ENCODE results near the gene LIN52. TPM values are rescaled to one million over a fixed set of nuclear protein-coding genes. Genes with fewer than 3 reads are reported as not detected.

Gene LIN52
- polyA plus RNA-seq, 3 donors: 2.3 to 16.3 (median 7.8) TPM

DNA sequence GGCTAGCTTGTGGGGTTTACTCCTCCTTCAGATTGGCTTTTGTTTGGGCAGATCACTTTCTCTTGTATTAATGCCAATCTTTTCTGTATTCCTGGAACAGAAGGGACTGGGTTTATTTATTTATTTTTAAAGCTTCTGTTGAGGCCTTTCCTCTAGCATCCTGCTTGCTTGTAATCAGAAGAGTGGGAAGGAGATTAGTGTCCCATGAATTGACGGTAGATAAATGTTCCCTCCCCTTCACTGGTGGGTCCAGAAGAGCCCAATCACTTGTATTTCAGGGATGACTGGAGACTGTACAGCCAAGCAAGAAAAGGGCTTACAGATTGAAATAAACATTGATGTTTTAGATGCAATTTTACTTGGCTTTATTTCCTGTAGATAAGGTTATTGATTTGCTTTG lies 71.0 kb downstream of the LIN52 start:
- 49 to 90% (median 86%) methylated on average over 1 of the region's 1 CpG for WGBS, 3 donors
- no peak overlapping the region for H3K27ac ChIP-seq (ENCODE audit: low read depth, low read length)

DNA sequence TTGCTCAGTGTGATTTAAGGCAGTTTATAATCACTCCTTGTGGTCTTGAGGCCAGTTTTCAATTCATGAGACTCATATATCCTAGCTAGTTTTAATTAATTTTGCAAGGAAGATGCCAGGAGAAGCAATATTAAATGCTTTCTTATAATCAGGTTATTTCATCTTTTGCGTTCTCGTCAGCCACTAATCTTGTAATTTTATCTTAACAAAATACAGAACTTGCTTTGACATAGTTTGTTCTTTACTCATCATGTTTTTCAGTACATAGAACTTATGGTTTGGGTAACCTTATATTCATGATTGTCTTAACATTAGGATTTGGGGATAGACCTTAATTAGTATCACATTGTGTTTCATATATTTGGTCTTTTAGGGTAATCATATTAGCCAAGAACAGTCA lies 76.0 kb downstream of the LIN52 start:
- H3K27ac ChIP-seq (ENCODE audit: low read depth, low read length): no peak overlapping the region
- 64 to 98% (median 96%) methylated on average over 2 of the region's 2 CpGs for WGBS, 3 donors

DNA sequence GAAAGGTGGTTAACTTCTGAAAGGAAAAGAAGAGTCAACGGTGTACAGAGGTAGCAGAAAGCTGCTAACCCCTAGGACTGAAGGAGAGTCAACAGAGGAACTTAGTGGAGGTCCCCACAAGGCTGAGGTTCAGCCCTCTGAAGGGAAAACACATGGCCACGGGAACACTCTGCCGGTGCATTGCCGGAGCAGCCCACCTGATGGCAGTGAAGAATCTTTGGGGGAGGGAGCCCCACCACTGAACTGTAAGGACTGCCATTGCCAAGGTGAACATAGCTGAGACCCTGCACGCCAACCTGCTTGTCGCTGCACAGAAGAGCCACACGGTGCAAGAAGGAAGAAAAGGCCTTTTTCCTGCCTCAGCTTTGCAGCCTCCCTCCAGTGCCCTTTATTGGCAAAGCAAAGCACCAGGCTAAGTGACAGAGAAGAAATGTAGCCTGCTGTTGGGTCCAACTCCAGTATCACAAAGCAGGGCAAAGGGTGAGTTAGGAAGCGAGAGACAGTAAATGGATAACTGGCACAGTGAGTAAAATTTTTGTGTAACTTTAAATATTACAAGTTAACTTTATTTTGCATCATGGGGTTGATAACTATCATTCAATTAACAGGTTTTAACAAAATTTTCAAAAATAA lies 76.9 kb downstream of the LIN52 start:
- no peak overlapping the region for H3K27ac ChIP-seq (ENCODE audit: low read depth, low read length)
- 79 to 92% (median 88%) methylated on average over 8 of the region's 8 CpGs for WGBS, 3 donors

DNA sequence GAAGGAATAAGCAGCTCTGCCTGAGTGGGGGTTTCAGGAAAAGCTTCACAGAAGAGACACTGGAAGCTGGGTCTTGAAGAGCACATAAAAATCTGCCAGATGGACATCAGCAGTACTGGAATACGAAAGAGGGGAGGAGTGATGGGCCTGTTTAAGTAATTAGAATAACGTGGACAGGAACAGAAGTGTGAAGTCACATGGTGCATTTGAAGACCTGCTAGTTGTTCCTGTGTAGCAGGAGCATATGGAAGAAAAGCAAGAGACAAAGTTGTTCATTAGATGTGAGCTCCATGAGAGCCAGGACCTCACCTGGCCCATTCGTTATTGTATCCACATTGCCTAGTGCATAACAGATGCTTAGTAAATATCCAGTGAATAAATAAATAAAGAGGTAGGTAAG lies 85.2 kb downstream of the LIN52 start:
- no peak overlapping the region for H3K27ac ChIP-seq (ENCODE audit: low read depth, low read length)
- WGBS, 3 donors: 68 to 74% (median 71%) methylated on average over 3 of the region's 3 CpGs

DNA sequence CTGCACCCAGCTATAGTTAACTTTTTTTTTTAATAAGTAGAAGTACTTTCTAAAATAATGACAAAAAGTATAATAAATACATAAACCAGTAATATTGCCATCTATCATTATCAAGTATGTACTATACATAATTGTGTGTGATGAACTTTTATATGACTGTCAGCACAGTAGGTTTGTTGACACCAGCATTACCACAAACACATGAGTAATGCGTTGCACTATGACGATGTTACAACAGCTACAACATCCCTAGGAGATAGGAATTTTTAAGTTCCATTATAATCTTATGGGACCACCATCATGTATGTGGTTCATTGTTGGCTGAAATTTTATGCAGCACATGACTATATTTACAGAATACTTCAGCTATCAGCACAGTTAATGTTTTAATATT lies 91.6 kb downstream of the LIN52 start:
- no peak overlapping the region for H3K27ac ChIP-seq (ENCODE audit: low read depth, low read length)
- WGBS, 3 donors: 69 to 95% (median 79%) methylated on average over 2 of the region's 2 CpGs

DNA sequence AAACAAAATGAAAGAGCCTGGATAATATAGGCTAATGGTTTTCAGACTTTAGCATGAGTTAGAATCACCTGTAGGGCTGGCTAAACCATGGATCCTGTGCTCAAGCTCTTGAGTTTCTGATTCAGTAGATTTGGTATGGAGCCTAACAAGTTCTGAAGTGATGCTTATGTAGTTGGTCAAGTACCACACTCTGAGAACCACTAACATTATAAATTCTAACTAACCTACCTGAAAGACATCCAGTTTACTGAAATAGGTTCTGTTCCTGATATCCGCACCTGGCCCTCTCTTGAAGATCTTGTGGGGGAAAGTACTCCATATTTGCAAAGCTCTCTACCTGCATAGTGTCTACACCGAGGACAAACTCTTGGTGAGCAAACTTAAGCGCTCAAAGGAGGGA lies 95.1 kb downstream of the LIN52 start:
- 78 to 97% (median 78%) methylated on average over 3 of the region's 3 CpGs for WGBS, 3 donors
- H3K27ac ChIP-seq (ENCODE audit: low read depth, low read length): no peak overlapping the region

DNA sequence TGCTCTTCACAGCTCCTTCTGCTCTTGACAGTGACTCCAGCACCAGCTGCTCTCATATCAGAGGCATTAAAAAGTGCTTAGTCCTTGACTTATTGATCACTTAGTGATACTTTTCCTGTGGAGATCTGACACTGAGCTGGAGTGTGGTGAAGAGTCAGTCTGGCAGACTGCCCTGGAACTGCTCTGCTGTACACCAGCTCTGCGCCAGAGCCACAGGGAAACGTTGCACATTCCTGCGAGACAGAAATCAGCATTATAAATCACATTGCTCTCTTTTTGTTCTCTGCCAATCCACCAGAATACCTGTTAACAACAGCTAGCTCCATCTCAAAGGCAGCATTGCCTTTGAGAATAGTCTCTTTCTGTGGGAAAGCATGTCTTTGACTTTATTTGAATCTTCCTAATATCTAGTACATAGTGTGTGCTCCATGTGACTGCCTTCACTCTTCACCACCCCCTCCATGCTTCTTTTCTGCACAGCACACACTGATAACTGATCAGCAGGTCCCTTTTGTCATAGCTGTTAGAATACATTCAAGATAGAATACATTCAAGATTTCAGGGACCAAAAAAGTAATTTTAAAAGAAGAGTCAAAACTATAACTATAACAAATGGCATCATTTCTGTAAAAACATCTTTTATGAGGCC lies 106.3 kb downstream of the LIN52 start:
- no peak overlapping the region for H3K27ac ChIP-seq (ENCODE audit: low read depth, low read length)
- 60 to 77% (median 70%) methylated on average over 3 of the region's 3 CpGs for WGBS, 3 donors

DNA sequence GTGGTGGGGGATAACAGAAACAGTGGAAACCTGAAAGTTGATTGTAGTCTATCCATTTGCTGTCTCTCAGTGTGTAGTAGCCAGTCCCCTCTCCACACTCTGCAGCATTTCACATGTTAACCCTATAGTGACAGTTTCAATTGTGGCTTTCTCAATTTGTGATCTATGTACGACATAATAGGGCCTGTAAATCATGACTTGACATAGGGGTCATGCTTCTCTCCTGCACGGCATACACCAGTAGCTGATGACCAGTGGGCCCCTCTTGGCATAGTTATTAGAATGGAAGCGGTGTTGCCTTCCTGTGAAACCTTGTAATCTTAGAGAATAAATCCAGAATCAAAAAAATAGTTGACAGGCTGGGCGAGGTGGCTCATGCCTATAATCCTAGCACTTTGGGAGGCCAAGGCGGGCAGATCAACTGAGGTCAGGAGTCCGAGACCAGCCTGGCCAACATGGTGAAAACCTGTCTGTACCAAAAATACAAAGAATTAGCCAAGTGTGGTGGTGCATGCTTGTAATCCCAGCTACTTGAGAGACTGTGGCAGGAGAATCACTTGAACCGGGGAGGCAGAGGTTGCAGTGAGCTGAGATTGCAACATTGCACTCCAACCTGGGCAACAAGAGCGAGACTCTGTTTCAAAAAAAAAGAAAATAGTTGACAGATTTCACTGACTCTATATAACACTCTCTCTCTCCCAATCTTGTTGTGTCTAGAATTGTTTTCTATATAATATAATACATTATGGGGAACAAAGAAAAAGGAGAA lies 109.9 kb downstream of the LIN52 start:
- no peak overlapping the region for H3K27ac ChIP-seq (ENCODE audit: low read depth, low read length)
- WGBS, 3 donors: 87 to 94% (median 91%) methylated on average over 8 of the region's 8 CpGs

DNA sequence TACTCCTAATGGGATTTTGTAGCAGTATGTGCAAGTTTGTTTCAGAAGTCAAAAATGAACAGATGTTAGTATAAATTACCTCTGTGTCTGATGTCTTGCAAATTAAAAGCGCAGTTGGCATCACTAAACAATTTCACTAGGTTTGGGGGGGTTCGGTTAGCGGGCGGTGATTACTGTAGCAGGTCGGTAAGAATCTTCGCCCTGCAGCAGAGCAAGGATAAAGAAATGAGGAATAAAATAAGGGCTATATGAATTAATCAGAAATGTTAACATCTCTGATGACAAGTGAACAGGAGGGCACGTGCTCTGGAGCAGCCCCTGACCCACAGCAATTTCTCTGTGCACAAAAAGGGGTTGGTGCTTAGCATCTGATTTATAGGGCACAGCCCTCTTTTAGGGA lies 110.9 kb downstream of the LIN52 start:
- no peak overlapping the region for H3K27ac ChIP-seq (ENCODE audit: low read depth, low read length)
- 94 to 98% (median 96%) methylated on average over 7 of the region's 7 CpGs for WGBS, 3 donors

DNA sequence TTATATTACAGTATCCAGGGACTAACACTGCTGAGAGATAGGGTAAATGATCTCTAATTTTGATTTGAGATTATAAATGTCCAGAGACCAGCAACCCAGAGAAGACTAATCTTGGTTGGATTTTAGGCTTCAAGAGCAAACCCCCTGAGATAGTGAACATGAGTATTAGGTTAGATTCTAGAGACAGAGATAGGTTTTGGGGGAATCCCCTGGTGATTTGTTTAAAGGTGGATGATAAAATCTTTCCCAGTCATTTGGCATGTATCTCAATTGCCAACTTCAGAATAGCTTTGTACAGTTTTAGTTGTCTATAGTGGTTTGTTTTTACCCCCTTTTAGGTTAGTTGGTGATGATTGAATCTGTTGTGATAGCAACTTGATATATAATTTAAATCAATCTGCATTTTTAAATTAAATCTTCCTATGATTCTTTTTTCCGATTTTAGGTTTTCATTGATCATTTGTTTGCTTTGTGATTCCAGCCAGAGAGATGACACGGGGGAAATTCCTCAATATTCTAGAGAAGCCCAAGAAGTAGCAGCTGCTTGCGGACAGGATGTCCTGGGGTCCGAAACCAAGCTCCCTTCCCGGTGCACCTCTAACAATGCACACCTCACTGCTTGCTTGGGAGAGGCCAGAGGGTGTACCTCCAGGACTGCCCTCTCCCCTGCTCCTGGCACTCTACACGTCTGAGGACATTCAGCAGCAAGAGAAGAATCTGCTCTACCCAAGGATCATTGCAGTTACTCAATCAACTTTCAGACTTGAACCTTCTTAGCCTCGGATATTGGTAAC lies 113.9 kb downstream of the LIN52 start:
- no peak overlapping the region for H3K27ac ChIP-seq (ENCODE audit: low read depth, low read length)
- WGBS, 3 donors: 87 to 94% (median 94%) methylated on average over 7 of the region's 7 CpGs

DNA sequence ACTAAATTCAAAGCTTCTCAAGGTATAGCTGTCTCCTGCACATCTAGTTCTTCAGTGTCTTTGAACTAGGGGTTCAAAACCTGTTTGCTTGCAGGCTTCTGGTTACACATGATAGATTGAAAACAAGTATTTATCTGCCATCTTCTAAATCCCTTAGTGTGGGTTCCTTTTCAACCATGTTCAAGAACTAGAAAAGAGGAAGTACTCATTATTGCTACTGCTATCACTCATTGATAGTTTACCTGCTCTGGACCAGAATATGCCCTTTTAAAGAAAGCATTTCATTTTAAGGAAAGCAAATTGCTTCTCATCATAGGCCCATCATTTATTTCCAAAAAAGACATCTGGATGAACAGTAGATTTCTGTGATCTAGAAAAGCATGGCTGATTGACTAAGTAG lies 117.4 kb downstream of the LIN52 start:
- H3K27ac ChIP-seq (ENCODE audit: low read depth, low read length): no peak overlapping the region

DNA sequence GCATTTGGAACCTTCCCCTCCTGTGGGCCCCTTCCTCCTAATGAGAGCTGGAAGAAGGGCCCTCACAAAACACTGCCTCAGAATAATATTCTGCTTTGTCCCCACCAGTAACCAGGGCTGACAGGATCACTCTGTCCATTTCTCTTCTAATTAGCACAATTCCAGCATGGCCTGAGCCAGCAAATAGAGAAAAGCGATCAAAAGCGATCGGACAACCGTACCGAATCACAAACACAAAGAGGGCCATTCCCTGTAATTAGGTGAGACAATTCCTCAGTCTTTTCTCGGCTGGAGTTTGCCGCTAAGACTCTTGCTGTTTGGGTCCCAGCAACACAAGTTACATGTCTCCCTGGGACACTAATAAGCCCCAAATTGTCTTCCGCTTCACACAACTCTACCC lies 118.9 kb downstream of the LIN52 start:
- H3K27ac ChIP-seq (ENCODE audit: low read depth, low read length): no peak overlapping the region
- 95 to 97% (median 96%) methylated on average over 8 of the region's 8 CpGs for WGBS, 3 donors

DNA sequence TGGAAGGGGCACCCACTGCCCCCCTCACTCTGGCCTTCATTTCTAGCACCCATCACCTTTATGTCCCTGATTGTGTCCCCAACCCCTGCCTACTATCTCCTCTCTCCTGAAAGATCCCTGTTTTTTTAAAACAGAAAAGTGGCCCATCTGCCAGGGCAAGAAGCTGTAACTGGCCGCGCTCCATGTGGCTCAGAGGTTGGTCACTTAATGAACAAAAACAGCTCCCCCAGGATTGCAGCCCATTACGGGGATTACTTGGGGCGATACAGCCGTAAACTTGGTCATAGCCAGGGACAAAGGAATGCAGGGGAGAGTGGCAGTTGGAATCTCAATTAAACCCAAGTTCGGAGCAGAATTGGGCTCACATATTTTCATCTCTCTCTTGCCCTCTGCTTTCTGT lies 119.7 kb downstream of the LIN52 start:
- 80 to 90% (median 85%) methylated on average over 6 of the region's 6 CpGs for WGBS, 3 donors
- H3K27ac ChIP-seq (ENCODE audit: low read depth, low read length): no peak overlapping the region

DNA sequence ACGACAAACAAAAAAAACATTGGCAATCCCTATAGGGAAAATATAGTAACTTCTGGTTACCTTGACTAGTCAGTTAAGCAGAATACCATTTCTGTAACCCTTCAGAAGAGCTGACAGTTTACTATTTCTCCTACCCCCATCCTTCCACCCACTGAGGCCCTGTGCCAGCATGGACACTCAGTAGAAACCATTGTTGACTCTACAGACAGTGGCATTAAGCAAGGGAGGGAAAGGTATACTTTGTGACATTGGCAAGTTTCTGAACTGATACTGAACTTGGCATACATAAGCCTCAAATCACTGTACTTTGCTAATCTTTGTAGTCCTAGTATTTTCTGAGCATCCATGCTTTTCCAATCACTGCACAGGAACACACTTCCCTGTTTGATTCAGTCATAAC lies 121.1 kb downstream of the LIN52 start:
- H3K27ac ChIP-seq (ENCODE audit: low read depth, low read length): no peak overlapping the region
- 78 to 89% (median 80%) methylated on average over 1 of the region's 1 CpG for WGBS, 3 donors

DNA sequence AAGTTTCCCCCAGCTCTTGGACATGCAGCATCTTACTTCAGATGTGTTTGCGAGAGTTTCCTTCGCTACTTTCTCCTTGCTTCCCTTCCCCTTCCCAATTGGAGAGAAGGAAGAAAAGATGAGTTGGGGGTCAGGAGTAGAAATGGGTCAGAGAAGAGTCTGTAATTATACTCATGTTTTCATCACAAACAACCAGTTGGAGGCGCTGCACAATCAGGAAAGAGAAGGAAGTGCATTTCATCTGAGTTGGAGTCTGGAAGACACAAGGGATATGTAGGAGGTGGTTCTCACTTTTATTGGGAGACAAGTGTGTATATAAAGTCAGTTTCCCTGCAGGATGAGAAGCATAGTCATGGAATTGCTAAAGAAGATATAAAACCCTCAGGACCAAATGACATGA lies 123.2 kb downstream of the LIN52 start:
- WGBS, 3 donors: 71 to 85% (median 81%) methylated on average over 3 of the region's 3 CpGs
- no peak overlapping the region for H3K27ac ChIP-seq (ENCODE audit: low read depth, low read length)

DNA sequence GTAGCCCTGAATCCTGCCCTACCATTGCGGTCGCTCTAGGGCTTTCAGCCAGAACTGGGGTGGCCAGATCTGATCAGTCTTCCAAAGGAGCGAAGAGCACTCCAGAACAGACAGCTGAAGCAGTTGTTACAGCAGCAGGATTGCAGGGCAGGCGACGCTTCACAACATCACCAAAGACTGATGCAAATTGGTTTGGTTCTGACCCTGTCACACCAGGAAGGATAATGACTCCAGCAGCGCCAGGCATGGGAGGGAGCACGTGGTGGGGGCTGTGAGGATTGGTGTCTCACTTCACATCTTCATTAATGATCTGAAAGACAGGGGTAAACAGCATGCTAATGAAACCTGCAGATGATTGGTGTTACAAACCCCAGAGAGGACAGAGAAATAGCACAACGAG lies 123.9 kb downstream of the LIN52 start:
- 60 to 73% (median 71%) methylated on average over 8 of the region's 8 CpGs for WGBS, 3 donors
- H3K27ac ChIP-seq (ENCODE audit: low read depth, low read length): no peak overlapping the region

DNA sequence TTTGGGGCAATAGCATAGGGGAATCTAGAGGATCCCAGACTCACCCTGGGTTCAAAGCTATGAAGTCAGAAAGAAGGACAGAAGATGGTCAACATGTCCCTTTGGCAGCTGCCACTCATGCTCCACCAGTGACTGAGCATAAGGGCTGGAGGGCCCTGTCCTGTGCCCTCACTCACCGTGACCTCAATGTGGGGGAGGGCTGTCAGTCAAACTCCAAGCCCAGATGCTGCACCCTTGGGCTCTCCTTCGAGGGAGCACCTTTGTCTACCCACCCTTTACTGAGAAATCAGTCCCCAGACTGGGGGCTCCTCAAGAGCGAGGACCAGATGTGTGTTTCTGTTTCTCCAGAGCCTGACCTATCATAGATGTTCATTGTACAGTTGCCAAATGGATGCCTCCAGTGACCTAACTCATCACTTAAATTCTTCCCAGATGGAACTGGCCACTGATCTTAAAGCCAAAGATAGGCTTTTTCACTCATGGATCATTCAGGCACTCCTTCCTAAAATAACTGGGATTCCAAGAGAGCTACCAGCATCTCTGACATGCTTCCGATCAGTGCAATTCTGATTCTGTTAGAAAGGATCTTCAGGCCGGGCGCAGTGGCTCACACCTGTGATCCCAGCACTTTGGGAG lies 127.3 kb downstream of the LIN52 start:
- H3K27ac ChIP-seq (ENCODE audit: low read depth, low read length): no peak overlapping the region
- WGBS, 3 donors: 79 to 87% (median 82%) methylated on average over 6 of the region's 6 CpGs

DNA sequence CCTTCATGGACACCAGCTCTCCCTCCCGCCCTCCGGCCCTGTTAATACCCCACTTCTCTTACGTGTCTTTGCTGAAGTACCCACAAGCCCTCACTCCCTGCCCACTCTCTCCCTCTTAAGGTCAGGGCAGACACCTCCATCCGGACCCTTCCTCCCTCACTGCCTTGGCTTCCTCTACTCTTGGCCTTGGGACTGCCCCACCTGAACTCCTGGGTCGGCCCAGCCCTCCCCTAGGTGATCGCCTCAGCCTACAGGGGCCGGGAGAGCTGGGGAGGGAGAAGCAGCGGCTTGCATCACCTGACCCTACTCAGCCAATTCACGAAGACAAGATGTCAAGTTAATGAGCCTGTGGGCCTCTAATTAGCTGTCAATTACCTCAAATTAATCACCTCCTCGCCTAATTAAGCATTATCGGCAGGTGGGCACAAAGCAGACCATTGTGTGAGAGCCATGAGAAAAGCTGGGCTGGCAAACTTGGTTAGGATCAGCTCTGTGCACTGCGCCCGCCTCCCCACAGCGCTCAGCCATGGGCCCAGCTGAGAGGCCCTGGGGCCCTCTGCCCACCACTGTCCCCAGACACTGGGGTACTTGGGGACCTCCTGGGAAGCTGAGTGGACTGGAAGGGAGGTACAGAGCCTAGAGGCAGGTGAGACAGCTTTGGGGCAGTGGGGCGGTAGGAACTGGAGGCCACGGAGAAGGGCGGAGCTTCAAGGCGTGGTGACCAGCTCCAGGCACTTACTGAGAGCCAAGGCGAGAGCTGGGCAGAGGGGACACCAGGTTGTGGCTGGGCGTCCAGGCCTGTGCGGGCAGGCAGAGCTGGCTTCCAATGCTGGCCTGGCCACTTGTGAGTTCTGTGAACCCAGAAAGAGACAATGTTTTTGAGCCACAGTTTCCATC lies 129.4 kb downstream of the LIN52 start:
- WGBS, 3 donors: 68 to 83% (median 81%) methylated on average over 21 of the region's 21 CpGs
- H3K27ac ChIP-seq (ENCODE audit: low read depth, low read length): no peak overlapping the region
